Loucy (cell line): ENCODE measurements around the gene MAGEE2.

Experiments
- CTCF ChIP-seq: fragments of 200-600 bp; sonication (generic); conservative IDR thresholded peaks from 2 replicates; pipeline ENCODE4 v1.5.1; 2014; ENCODE audit warnings: mild to moderate bottlenecking, antibody characterized with exemption, low read length
- EZH2phosphoT487 ChIP-seq: fragments of 200-600 bp; IDR thresholded peaks from 2 replicates; pipeline ENCODE4 v1.6.1; 2018; ENCODE audit warnings: antibody characterized with exemption, mild to moderate bottlenecking, moderate library complexity, borderline replicate concordance

GRCh38 chrX:75786290-75786689 is 1.2 kb upstream of the MAGEE2 start:
- TF ChIP-seq CTCF, result no peak
- TF ChIP-seq EZH2phosphoT487, result no peak
